ENCODE results near the gene PWWP2B. TPM values are rescaled to one million over a fixed set of nuclear protein-coding genes. Genes with fewer than 3 reads are reported as not detected.

PWWP2B gene
- polyA plus RNA-seq, 2 of the 4 experiments (the other 2 are of a cell fraction): 2.8 to 7.3 TPM

- TF ChIP-seq RCOR1 (IDR thresholded peaks at IDR 0.05; ENCODE audit: low read depth, low read length) (no peak), ZNF302 (CRISPR knock-in tag; IDR thresholded peaks at IDR 0.05) (no peak), POLR2AphosphoS2 (conservative IDR thresholded peaks at IDR 0.05; ENCODE audit: low read length) (no peak), MAX (IDR thresholded peaks at IDR 0.05) (0 out of 2 replicates have a peak, but pooled peaks have one; percentile 25), POLR2A (IDR thresholded peaks at IDR 0.05; ENCODE audit: low read length) (peak; percentile 19; the same call in 1 of the 2 replicates), CEBPB (IDR thresholded peaks at IDR 0.05) (no peak), ELK1 (IDR thresholded peaks at IDR 0.05; ENCODE audit: low read depth, low read length) (no peak)
- peak overlapping the region; percentile 81 for H3K4me2 ChIP-seq
- peaks cover 47% of the 10 kb centered on the region for H3K4me1 ChIP-seq
- H3K9me3 ChIP-seq: no peaks in the 10 kb centered on the region
- H3K27ac ChIP-seq: peak overlapping the region; percentile 85 to 95
- ChIA-PET POLR2A (interaction anchor here (1.2 kb wide), 1 partner anchor 13 kb away, joined by 3 read pairs; no protein-coding TSS in a partner anchor), CTCF (interaction anchor here (1.0 to 1.5 kb wide), 5 partner anchors 9 to 197 kb away, joined by 3 to 4 read pairs (median 3); no protein-coding TSS in a partner anchor)
- DNase-seq (ENCODE audit: low read depth in 1 of 2, low spot score in 1 of 2) (peak; percentile 60 to 63), FAIRE-seq (no peak), ATAC-seq (peak; percentile 72 to 82)
- WGBS (ENCODE audit: missing lambda C conversion rate): 15% methylated on average over 11 of the region's 33 CpGs
- no peak overlapping the region for H3K4me3 ChIP-seq
These were observed 24.2 kb downstream of the PWWP2B start for GRCh38 chr10:132420981-132421846.

GRCh38 chr10:132421847-132422751, 25.1 kb downstream of the PWWP2B start:
- WGBS (ENCODE audit: missing lambda C conversion rate): 87% methylated on average over 17 of the region's 30 CpGs
- Histone ChIP-seq H3K4me1 (peaks cover 47% of the 10 kb centered on the region), H3K27ac (peak overlapping the region; percentile 85 to 95), H3K9me3 (no peaks in the 10 kb centered on the region), H3K4me2 (peak overlapping the region; percentile 81), H3K4me3 (no peak overlapping the region)
- POLR2A ChIA-PET: no interaction called here
- DNase-seq (ENCODE audit: low read depth in 1 of 2, low spot score in 1 of 2) (no peak), ATAC-seq (0 out of 6 replicates have a peak, but pooled peaks of 1 of the 2 experiments have one; percentile 1), FAIRE-seq (no peak)
- no peak for TF ChIP-seq KDM1A (IDR thresholded peaks at IDR 0.05; ENCODE audit: low read depth)
- TF ChIP-seq HOXB5 (CRISPR knock-in tag; IDR thresholded peaks at IDR 0.05): no peak
- no peak for TF ChIP-seq JUN (IDR thresholded peaks at IDR 0.05)
- no peak for TF ChIP-seq CHD2 (IDR thresholded peaks at IDR 0.05; ENCODE audit: low read length, partially characterized antibody)
- no peak for TF ChIP-seq PHF8 (IDR thresholded peaks at IDR 0.05; ENCODE audit: borderline replicate concordance, low read depth)
- TF ChIP-seq ELK1 (IDR thresholded peaks at IDR 0.05; ENCODE audit: low read depth, low read length): no peak
- no peak for TF ChIP-seq KDM5A (IDR thresholded peaks at IDR 0.05)
- TF ChIP-seq RFX5 (IDR thresholded peaks at IDR 0.05): no peak
- TF ChIP-seq BHLHE40 (IDR thresholded peaks at IDR 0.05; ENCODE audit: low read depth, low read length): no peak
- TF ChIP-seq EHF (CRISPR knock-in tag; IDR thresholded peaks at IDR 0.05): no peak
- no peak for TF ChIP-seq RNF2 (IDR thresholded peaks at IDR 0.05; ENCODE audit: borderline replicate concordance, low read depth)
- no peak for TF ChIP-seq HDAC2 (IDR thresholded peaks at IDR 0.05)
- CTCF ChIA-PET: interaction anchor here (0.9 to 1.3 kb wide), 3 partner anchors 9 to 17 kb away, joined by 3 to 4 read pairs (median 4); no protein-coding TSS in a partner anchor
